Right lobe of liver (tissue), 4 donors: Measurements from ENCODE around the gene CNFN.

Source experiments
- POLR2A ChIP-seq: fragments of 450-650 bp; IDR thresholded peaks from one replicate; pipeline ENCODE4 v1.6.1; 2017; ENCODE audit warnings: antibody characterized with exemption, mild to moderate bottlenecking
- TF ChIP-seq, protein P1 (sequence below), 4 donors: fragments of 200-600 bp in 3 of 4; fragments of 450-650 bp in 1 of 4; IDR thresholded peaks; one replicate each; pipeline versions ENCODE4 v1.5.1 to v1.8.0; 2016 to 2022; ENCODE audit warnings: antibody characterized with exemption in 4 of 4, mild to moderate bottlenecking in 2 of 4
- donor health status: DM: no; HTN: no; CAD: no.
- donor health status: DM: no; HTN: no; CAD: no.
- donor health status: DM: no; HTN: yes; CAD: no.

DNA sequence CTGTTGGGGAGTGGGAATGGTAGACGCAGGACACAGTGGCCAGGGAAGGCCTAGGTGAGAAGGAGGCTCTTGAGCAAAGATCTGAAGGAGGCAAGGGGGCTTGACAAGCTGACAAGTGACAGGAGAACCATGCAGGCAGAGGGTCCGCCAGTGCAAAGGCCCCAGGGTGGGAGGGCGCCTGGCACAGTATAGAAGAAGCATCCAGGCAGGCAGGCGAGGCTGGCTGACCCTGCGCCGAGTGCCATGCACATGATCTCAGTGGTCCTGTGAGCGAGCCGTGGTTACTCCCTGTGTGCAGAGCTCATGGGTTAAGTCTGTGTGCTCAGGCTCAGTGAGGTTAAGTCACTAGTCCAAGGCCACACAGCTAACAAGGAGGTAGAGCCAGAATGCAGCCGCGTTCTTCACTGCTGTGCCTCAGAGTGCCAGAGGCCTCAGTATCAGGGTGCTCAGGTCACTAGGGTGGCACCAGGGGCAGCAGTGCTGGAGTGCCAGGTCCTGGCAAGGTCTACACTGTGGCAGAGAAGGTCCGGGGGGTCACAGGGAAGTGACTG is 15.2 kb downstream of the CNFN start:
- TF ChIP-seq, protein P1, sequence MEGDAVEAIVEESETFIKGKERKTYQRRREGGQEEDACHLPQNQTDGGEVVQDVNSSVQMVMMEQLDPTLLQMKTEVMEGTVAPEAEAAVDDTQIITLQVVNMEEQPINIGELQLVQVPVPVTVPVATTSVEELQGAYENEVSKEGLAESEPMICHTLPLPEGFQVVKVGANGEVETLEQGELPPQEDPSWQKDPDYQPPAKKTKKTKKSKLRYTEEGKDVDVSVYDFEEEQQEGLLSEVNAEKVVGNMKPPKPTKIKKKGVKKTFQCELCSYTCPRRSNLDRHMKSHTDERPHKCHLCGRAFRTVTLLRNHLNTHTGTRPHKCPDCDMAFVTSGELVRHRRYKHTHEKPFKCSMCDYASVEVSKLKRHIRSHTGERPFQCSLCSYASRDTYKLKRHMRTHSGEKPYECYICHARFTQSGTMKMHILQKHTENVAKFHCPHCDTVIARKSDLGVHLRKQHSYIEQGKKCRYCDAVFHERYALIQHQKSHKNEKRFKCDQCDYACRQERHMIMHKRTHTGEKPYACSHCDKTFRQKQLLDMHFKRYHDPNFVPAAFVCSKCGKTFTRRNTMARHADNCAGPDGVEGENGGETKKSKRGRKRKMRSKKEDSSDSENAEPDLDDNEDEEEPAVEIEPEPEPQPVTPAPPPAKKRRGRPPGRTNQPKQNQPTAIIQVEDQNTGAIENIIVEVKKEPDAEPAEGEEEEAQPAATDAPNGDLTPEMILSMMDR (IDR thresholded peaks at IDR 0.05) = no peak
- no peak for TF ChIP-seq POLR2A
